Measurements from ENCODE around the gene NEU4.
A peak's percentile ranks its signal among the peaks of the same experiment; 100 is the strongest.

NEU4 gene

GRCh38 chr2:241858206-241859016 is 49.4 kb downstream of the NEU4 start, which contains the start of gene PDCD1:
Gene PDCD1 (minus strand): TSS chr2:241858894. CDS start chr2:241858838, 56 bp downstream.
- TF ChIP-seq FOXM1 (IDR thresholded peaks at IDR 0.05; ENCODE audit: borderline replicate concordance), result no peak
- no peak for TF ChIP-seq FOXK2 (IDR thresholded peaks at IDR 0.05)
- TF ChIP-seq FOXA1 (IDR thresholded peaks at IDR 0.05), result no peak
- TF ChIP-seq, protein P1, sequence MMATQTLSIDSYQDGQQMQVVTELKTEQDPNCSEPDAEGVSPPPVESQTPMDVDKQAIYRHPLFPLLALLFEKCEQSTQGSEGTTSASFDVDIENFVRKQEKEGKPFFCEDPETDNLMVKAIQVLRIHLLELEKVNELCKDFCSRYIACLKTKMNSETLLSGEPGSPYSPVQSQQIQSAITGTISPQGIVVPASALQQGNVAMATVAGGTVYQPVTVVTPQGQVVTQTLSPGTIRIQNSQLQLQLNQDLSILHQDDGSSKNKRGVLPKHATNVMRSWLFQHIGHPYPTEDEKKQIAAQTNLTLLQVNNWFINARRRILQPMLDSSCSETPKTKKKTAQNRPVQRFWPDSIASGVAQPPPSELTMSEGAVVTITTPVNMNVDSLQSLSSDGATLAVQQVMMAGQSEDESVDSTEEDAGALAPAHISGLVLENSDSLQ (IDR thresholded peaks at IDR 0.05), result no peak
- TF ChIP-seq BHLHE40 (IDR thresholded peaks at IDR 0.05; ENCODE audit: borderline replicate concordance), result no peak
- TF ChIP-seq SUZ12 (IDR thresholded peaks at IDR 0.05), result no peak
- TF ChIP-seq L3MBTL2 (conservative IDR thresholded peaks at IDR 0.05), result no peak
- TF ChIP-seq ZNF384 (IDR thresholded peaks at IDR 0.05), result no peak
- TF ChIP-seq NFRKB (IDR thresholded peaks at IDR 0.05), result no peak
- no peak for TF ChIP-seq SP1 (IDR thresholded peaks at IDR 0.05)
- DNase-seq (ENCODE audit: extremely low spot score), result no peak
- POLR2A ChIA-PET, result no interaction called here
- CTCF ChIA-PET, result no interaction called here

DNA sequence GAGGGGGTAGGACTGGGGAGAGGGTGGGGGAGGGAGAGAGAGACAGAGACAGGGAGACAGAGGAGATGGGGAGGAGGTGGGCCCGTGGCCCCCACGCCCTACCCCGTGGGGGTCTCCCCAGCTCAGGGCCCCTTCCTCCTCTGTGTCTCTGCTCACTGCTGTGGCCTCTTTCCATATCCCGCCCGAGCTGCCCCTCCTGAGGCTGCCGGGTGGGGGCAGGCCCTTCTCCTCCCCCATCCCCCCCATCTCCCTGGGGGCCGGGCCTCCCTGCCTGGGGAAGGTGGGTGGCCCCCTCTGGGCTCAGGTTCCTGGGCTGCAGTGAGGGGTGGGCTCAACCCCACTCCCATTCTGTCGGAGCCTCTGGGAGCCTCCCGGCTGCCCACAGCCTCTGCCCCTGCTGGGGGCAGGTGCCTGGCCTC is 50.0 kb downstream of the NEU4 start:
- DNase-seq (ENCODE audit: extremely low spot score), result no peak
- no peak for TF ChIP-seq CTBP1 (IDR thresholded peaks at IDR 0.05; ENCODE audit: borderline replicate concordance)
- no peak for TF ChIP-seq NFRKB (IDR thresholded peaks at IDR 0.05)
- TF ChIP-seq FOXA1 (IDR thresholded peaks at IDR 0.05), result no peak
- no peak for TF ChIP-seq ARNT (IDR thresholded peaks at IDR 0.05)
- no peak for TF ChIP-seq SP1 (IDR thresholded peaks at IDR 0.05)
- TF ChIP-seq TARDBP (IDR thresholded peaks at IDR 0.05), result no peak
- no peak for TF ChIP-seq L3MBTL2 (conservative IDR thresholded peaks at IDR 0.05)
- no peak for TF ChIP-seq FOXK2 (IDR thresholded peaks at IDR 0.05)
- TF ChIP-seq LEF1 (IDR thresholded peaks at IDR 0.05; ENCODE audit: borderline replicate concordance), result no peak
- TF ChIP-seq FOXM1 (IDR thresholded peaks at IDR 0.05; ENCODE audit: borderline replicate concordance), result no peak
- TF ChIP-seq BHLHE40 (IDR thresholded peaks at IDR 0.05; ENCODE audit: borderline replicate concordance), result no peak
- TF ChIP-seq ELF4 (IDR thresholded peaks at IDR 0.05), result no peak
- TF ChIP-seq ZNF384 (IDR thresholded peaks at IDR 0.05), result no peak
- TF ChIP-seq, protein P1 (IDR thresholded peaks at IDR 0.05), result no peak
- TF ChIP-seq SUZ12 (IDR thresholded peaks at IDR 0.05), result no peak
- TF ChIP-seq HDGF (IDR thresholded peaks at IDR 0.05; ENCODE audit: borderline replicate concordance), result no peak
- ChIA-PET POLR2A (no interaction called here), CTCF (no interaction called here)

- DNase-seq (ENCODE audit: extremely low spot score), result no peak
- ChIA-PET POLR2A (no interaction called here), CTCF (no interaction called here)
- TF ChIP-seq SP1 (IDR thresholded peaks at IDR 0.05) (no peak), FOXK2 (IDR thresholded peaks at IDR 0.05) (no peak), L3MBTL2 (conservative IDR thresholded peaks at IDR 0.05) (no peak), CTBP1 (IDR thresholded peaks at IDR 0.05; ENCODE audit: borderline replicate concordance) (no peak), ELF4 (IDR thresholded peaks at IDR 0.05) (no peak), FOXA1 (IDR thresholded peaks at IDR 0.05) (no peak), ZNF384 (IDR thresholded peaks at IDR 0.05) (no peak), TARDBP (IDR thresholded peaks at IDR 0.05) (no peak), ARNT (IDR thresholded peaks at IDR 0.05) (no peak), BHLHE40 (IDR thresholded peaks at IDR 0.05; ENCODE audit: borderline replicate concordance) (no peak), FOXM1 (IDR thresholded peaks at IDR 0.05; ENCODE audit: borderline replicate concordance) (no peak)
- TF ChIP-seq, protein P1 (IDR thresholded peaks at IDR 0.05), result no peak
Observed at GRCh38 chr2:241859436-241860183, 50.6 kb downstream of the NEU4 start.

DNA sequence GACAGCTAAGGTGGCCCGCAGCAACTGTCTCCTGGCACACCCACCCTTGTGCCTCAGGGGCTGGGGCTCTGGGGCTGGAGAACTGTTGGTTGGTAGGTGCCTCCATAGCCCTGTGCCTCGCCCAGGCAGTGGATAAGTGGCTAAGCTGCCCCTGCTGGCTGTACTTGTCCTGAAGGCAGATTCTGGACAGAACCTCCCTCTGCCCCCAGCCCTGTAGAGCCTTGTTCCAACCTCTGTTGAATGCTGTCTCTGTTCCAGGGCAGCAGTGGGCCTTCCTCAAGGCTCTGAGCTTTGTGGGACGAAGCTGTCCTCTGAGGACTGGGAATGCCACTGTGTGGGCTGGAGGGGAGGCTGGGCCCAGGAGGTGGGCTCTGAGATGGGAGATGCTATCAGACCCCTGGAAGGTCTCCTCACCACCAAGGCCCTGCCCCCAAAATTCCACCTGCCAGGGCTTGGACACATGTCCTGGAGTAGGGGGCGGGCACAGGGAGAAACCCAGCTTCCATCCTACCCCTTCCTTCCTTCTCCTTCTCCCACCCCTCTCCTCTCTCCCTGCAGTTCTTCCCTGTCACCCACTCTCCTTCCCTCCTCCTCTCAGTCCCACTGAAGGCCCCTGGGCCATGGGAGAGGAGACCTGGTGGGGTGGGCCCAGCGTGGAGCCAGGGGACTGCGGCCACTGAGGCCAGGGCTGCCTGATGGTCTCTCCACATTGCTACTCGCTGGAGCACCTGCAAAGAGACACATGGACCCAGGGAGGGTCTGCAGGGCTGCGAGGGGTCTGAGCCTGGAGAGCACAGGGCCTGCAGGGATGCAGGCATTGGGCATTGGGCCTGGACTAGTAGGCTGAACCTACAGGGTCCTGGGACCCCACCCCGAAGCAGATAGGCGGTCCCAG is 51.4 kb downstream of the NEU4 start:
- DNase-seq (ENCODE audit: extremely low spot score), result no peak
- POLR2A ChIA-PET, result no interaction called here
- CTCF ChIA-PET, result no interaction called here
- TF ChIP-seq LEF1 (IDR thresholded peaks at IDR 0.05; ENCODE audit: borderline replicate concordance), result no peak
- no peak for TF ChIP-seq ARNT (IDR thresholded peaks at IDR 0.05)
- TF ChIP-seq, protein P1 (IDR thresholded peaks at IDR 0.05), result no peak
- no peak for TF ChIP-seq SUZ12 (IDR thresholded peaks at IDR 0.05)
- TF ChIP-seq BHLHE40 (IDR thresholded peaks at IDR 0.05; ENCODE audit: borderline replicate concordance), result no peak

- ChIA-PET POLR2A (no interaction called here), CTCF (no interaction called here)
- no peak for DNase-seq (ENCODE audit: extremely low spot score)
- TF ChIP-seq TARDBP (IDR thresholded peaks at IDR 0.05) (peak; percentile 46; the same call in 1 of the 2 replicates), ELF4 (IDR thresholded peaks at IDR 0.05) (no peak)
Observed at GRCh38 chr2:241861264-241861663, 52.3 kb downstream of the NEU4 start.

Data from HEK293T (cell line).